NCI-H2171 treated with DMSO at 0.1 percent for 48 hours (cell line): Measurements from ENCODE around the gene COX19.

ENCODE experiments used
- DNase-seq: peaks from one replicate; lab custom pipeline; 2025; lab: John Stamatoyannopoulos, UW

The COX19 gene

DNA sequence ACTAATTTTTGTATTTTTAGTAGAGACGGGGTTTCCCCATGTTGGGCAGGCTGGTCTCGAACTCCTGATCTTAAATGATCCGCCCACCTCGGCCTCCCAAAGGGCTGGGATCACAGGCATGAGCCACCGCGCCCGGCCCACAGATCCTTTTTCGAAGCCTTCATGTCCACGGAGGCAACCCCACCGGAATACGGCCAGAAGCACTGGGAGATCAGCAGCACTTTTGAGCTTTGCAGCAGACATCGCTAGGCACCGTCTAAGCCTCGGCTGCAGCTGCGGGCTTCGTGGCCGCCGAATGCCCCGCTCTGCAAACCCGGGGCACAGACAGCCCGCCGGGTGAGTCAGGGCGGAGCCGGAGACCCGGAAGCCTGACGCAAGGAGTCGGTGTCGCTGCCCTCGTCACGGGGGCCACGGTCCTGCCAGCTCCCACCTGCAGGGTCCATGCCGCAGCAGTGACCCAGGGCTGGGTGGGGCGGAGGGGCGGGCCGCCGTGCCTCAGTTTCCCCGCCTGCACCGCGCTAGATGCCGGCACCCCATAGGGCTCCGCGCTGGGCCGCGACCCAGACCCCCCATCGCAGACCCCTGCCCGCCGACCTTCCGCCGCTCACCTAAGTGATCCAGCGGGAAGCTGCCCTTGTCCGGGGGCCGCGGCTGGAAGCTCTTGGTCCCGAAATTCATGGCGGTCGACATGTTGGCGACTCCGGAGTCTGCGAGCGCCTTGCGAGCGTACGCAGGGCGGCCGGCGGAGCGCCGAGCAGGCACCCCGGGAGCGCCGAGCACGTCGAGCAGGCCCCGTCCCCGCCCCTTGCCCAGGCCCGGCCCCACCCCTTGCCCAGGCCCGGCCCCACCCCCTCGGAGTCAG, at the start of gene COX19:
Gene COX19, minus strand, starts transcription at position 730 of the 862 bp plus-strand sequence. Its CDS starts 40 bp downstream, at position 690.
- peak; percentile 75 for DNase-seq

- peak; percentile 84 for DNase-seq
Measured at GRCh38 chr7:1024331-1024841, 49.0 kb upstream of the COX19 start.

GRCh38 chr7:1022801-1023465, 47.6 kb upstream of the COX19 start:
- peak; percentile 65 for DNase-seq

DNA sequence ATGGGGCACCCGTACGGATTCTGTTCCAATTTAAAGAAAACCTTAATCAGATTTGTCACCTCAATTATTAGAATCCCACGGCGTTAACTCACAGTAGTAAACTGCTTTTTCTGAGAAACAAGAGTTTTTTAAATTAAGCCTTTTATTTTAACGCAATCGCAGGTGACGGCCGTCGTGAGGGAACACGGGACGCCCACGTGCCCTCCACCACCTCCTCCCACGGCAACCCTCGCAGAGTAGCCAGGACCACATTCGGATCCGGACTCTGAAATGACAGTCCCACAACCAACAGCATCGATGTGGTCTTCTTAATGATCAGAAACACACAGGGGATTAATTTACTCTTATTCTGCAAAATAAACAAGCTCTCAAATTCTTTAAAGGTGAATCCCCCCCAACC, 47.0 kb upstream of the COX19 start:
- no peak for DNase-seq

DNA sequence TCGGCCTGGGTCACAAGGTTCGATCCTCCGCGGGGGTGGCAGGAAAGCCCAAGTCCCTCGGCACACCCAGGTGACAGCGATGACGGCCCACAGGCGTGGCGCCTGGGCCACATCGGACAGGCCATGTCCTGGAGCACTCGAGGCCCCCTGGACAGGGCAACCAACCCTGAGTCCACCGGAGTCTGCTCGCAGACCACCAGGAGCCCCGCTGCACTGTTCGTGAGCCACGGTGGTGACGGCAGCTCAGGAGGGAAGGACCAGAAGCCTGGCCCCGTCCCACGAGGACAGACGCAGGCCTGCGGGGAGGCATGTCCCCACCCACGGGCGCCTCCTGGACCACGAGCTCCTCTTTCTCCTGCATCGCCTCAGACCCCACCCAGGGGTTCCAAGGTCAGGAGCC, 46.6 kb upstream of the COX19 start:
- DNase-seq: no peak

- DNase-seq: no peak
Measured at GRCh38 chr7:1021366-1021765, 46.0 kb upstream of the COX19 start.

- no peak for DNase-seq
Measured at GRCh38 chr7:1020849-1021251, 45.5 kb upstream of the COX19 start.

DNA sequence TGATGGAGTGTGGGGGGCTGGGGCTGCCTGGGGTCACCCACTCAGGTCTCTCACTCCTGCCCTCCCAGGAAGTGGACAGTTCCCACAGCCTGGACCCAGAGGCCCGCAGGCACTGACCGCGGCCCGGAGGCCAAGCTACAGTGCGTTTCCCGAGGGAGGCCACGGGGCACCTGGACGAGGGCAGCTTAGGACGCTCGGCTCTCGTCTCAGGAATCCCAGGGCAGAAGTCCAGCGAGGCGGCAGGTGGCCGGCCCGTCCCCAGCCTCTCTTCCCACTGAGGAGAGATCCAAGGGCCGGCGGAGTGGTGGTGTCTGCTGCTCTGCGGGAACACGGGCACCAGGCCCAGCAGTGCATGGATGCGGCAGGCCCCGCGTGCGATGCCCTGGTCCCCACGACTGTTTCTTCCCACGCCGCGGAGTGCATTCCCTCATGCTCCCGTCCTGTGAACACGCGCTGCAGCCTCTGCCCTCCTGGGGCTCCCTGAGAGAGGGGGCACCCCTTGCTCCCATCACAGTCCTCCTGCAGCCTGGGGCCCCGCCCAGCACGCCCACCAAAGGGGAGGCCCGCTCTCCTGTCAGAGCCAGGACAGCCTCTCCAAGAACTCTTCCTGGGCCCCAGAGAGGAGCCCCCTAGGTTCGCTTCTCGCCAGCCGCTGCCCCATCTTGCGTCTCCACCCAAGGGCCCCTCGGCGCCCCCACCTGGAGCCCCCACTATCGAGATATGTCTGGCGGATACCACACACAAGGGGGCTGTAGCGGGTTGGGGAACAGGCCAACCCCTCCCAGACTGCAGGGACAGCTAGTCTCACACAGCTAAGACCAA, 44.7 kb upstream of the COX19 start:
- DNase-seq: no peak

GRCh38 chr7:1019255-1019785, 44.0 kb upstream of the COX19 start:
- DNase-seq: no peak

GRCh38 chr7:1018334-1018695, 43.0 kb upstream of the COX19 start:
- DNase-seq: no peak

- DNase-seq: no peak
Measured at GRCh38 chr7:1017586-1018333, 42.4 kb upstream of the COX19 start.

DNA sequence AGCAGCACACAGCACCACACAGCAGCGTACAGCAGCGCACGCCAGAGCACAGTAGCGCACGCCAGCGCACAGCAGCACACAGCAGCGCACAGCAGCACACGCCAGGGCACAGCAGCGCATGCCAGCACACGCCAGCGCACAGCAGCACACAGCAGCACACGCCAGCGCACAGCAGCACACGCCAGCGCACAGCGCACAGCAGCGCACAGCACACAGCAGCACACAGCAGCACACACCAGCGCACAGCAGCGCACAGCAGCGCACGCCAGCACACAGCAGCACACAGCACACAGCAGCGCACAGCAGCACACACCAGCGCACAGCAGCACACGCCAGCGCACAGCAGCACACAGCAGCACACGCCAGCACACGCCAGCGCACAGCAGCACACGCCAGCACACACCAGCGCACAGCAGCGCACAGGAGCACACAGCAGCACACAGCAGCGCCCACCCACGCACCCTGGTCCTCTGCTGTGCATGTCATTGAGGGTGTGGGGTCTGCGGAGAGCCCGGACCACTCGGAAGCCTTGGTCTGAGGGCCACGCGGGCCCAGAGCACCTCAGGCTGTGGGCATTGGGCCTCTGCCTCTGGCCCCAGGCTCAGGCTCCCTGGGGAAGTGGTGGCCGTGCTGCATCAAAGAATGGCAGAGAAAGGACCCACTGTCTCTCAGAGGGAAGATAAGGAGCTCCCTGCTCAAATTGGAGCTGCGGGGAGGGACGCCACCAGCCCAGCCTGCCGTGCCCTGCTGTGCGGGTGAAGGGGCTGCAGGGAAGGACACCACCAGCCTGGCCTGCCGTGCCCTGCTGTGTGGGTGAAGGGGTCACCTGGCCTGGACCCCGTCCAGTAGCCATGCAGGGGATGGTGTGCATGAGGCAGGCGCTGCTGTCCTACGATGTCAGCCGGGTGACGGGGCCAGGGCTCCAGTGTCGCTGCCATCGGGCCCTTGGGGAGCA, 41.5 kb upstream of the COX19 start:
- DNase-seq: no peak

DNA sequence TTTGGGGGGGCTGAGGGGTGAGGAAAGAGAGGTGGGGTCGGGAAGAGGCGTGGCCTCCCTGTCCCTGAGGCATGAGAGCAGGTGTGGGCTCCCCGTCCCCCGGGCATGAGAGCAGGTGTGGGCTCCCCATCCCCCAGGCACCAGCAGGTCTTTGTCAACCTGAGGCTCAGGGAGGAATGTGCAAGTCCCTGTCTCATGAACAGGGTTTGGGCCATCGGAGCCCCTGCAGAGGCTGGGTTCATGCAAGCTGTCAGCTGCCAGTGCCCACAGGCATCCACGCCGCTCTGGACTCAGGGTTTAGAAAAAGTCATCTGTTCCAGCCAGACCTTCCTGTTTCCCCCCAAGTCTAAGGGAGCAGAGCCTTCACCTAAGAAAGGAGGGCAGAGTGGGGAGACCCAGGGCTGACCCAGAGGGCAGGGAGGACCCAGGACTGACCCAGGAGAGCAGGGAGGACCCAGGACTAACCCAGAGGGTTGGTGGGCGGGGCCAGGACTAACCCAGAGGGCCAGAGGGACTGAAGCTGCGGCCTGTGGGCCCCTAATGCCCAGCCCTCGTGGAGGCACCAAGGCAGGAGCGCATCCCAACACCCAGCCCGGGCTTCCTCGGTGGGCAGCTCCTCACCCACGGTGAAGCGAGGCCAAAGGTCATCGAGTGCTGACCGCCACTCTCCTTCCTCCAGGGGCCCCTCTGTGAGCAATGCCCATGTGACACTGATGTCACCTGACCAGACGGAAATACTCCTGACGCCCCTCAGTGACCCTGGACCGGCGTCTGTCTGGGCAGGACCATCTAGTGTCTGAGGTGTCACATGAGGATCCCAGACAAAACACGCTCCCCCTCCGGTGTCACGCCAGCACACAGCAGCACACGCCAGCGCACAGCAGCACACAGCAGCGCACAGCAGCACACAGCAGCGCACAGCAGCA, 40.1 kb upstream of the COX19 start:
- peak; percentile 14 for DNase-seq

DNA sequence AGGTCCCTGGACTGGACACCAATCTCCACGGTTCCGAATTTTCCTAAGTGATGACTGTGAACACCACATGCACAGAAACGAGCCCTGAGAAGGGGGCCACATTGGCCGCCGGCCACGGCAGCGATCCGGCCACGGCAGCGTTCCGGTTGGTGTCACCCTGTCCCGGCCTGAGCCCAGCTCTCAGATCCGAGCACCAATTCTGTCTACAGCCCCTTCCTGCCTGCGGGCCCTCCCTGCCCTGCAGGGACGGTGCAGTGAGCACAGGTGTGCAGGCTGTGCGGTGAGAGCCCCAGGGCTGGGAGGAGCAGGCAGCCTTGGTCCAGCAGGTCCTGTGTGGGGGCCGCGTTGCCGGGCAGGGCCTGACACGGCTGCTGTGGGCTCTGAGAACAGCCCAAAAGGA, 39.3 kb upstream of the COX19 start:
- no peak for DNase-seq

DNA sequence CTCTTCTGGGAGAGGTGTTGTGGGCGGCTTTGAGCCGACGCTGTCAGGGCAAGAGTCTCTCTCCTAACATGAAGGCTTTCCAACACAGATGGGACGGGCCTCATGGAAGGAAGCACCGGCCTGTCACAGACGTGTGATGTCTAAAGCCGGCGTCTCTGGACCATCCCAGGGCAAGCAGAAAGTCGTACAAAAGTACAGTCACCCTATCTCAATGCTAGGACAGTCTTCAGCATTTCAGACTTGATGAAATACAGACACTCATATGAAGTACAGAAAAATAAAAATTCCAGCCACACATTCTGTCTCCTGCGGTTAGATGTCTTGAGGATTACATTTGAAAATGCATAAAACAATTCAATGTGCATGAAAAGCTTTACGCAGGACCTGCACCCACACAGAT, 38.2 kb upstream of the COX19 start:
- DNase-seq: no peak

GRCh38 chr7:1012716-1013095, 37.4 kb upstream of the COX19 start:
- no peak for DNase-seq

DNA sequence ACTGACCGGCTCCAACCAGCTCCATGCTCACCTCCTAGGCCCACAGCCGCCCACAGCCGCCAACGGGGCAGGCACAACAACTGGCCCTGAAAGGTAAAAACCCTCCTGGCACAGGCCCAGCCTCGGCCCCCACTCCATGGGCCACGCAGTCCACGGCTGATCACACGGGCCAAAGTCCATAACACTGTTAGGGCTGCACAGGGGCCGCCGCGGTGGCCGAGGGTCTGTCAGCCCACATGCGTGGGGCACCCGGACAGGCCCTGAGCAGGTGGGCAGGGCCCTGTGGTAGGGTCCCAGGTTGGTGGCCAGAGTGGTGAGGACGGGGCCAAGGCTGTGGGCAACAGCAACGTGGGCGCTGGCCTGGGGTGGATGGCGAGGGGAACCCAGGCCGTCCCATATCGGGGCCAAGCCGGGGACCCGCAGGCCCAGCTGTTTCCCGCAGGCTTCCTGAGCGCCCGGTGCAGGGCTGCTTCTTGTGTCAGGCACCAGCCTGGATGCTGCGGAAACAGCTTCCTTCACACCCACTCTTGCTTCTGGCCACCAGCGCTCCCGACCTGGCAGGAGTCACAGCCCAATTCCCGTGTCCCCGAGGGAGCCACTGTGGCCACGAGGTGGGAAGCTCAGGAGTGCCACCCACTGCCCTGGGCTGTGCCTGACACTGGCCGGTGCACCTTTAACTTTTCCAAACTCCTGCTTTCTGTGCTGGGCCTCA, 36.8 kb upstream of the COX19 start:
- DNase-seq: no peak

- DNase-seq: no peak
Measured at GRCh38 chr7:1011297-1012003, 36.1 kb upstream of the COX19 start.
